Mesenteric fat pad (tissue), 1 donor: ENCODE measurements around the gene RHOB. TPM values are rescaled to one million over a fixed set of nuclear protein-coding genes. Genes with fewer than 3 reads are reported as not detected.
A peak's percentile ranks its signal among the peaks of the same experiment; 100 is the strongest.

Source experiments
- DNase-seq: peaks from one replicate; pipeline ENCODE4 v3.0.0-alpha.2; 2020; ENCODE audit warnings: low spot score
- total RNA-seq: library from RNA; stranded (reverse); fragmentation: NEBNext Ultra II Directional; extraction: Animal tissue kit (Norgen Biotek cat#: 25700); gene quantifications from one replicate; pipeline ENCODE4 v1.2.1, GENCODE V29; 2021
- donor health status: DM: yes; HTN: yes; CAD: no.

RHOB gene
- total RNA-seq, 1 donor from 2014 or later, result 677 TPM

GRCh38 chr2:20472569-20472968 lies 25.7 kb downstream of the RHOB start:
- DNase-seq, result no peak

GRCh38 chr2:20473128-20473527 lies 26.3 kb downstream of the RHOB start:
- no peak for DNase-seq

DNA sequence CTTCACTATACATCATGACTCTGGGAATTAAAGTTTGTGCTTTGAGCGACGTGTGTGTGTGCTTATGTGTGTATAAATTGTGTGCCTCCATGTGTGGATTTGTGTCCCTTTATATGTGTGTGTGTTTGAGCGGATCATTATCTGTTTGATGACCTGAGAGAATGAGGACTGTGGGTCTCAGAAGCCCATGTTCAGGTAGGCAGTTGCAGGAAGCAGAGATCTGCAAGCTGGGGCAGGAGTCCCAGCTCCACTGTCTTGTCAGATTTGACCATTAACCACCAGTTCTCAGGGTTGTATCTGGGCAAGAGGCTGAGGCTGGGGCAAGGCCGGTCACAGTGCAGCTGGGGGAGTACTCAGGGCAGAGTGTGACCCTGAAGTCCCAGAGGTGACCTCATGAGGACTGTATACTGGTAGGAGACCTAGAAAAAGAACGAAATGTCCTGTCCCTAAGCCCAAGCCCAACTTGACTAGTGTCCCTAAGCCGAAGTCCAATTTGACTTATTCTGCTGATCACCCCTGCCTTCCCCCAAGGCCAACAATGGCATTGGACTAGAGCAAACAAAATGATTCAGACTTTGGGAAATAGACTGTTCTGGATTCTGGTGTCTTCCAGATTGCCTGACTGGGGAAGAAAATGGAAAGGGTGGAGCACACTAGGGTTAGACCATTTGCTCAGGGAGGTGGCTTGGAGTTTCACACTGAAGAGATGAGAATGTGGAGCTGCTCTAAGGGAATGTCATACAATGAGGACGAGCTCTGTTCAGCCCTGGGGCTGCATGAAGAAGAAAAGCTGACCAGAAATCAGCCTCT lies 28.1 kb downstream of the RHOB start:
- DNase-seq, result peak; percentile 69

DNA sequence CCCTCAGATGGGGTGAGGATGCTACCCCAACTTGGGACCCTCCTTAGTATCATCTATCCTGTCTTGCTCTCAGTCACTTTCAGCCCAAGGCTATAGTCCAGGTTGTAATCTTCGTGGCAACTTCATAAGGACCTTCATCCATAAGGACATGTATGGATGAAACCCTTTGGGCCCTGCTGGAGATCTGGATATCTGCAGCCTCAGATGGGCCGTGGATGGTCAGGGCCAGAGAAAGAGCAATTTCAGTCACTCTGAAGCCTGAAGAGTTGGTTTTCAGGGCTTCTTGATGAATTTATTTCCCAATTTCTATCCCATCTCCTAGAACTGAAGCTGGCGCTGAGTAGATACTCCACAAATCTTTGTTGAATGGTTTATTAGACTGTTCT lies 28.7 kb downstream of the RHOB start:
- no peak for DNase-seq

- DNase-seq, result no peak
Measured at GRCh38 chr2:20476481-20476880, 29.6 kb downstream of the RHOB start.

- peak; percentile 73 for DNase-seq
Measured at GRCh38 chr2:20476950-20477349, 30.1 kb downstream of the RHOB start.

GRCh38 chr2:20478961-20479360 lies 32.1 kb downstream of the RHOB start:
- DNase-seq, result peak; percentile 62

GRCh38 chr2:20479835-20480234 lies 33.0 kb downstream of the RHOB start:
- DNase-seq, result no peak

- DNase-seq, result no peak
Measured at GRCh38 chr2:20480913-20481312, 34.0 kb downstream of the RHOB start.

- DNase-seq, result no peak
Measured at GRCh38 chr2:20481798-20482405, 35.0 kb downstream of the RHOB start.

DNA sequence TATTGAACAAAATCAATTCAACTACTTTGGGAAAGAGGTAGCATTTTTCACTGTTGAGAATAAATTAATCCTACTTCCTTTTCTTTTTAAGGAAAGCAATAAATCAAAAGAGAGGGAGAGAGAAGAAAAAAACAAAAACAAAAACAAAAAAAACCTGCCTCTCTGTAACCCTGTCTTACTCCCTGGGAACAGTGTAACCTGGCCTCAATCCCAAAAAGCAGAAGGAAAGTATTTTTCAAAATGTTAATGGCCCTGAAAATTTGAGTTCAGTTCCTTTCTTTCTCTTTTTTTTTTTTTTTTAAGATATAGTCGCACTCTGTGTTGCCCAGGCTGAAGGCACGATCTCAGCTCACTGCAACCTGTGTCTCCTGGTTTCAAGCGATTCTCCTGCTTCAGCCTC lies 35.9 kb downstream of the RHOB start:
- DNase-seq, result no peak

GRCh38 chr2:20483194-20483895 lies 36.5 kb downstream of the RHOB start:
- no peak for DNase-seq

DNA sequence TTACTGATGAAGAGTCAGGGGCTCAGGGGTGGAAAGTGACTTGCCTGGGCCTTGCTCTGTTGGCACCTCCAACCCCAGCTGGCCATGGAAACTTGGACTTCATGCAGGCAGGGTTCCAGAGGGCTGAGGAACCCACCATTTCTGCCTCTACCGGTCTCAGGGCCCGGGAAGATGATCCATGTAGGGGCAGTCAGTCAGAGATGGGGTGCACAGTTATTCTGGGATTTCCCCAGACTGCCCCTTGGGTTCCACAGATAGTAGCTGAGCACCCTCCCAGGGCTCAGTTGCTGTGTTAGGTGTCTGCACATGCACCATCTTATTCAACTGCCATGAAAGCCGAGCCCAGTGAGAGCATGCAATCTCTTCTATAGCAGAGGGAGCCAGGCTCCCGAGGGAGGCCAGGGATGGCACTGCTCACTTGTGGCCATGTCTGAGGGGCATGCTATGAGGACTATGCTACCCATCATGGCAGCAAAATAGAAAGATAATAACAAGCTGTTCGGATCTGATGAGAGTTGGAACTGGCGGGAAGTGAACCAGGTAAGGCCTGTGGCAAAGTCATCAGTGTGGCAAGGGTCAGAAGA lies 37.3 kb downstream of the RHOB start:
- no peak for DNase-seq

DNA sequence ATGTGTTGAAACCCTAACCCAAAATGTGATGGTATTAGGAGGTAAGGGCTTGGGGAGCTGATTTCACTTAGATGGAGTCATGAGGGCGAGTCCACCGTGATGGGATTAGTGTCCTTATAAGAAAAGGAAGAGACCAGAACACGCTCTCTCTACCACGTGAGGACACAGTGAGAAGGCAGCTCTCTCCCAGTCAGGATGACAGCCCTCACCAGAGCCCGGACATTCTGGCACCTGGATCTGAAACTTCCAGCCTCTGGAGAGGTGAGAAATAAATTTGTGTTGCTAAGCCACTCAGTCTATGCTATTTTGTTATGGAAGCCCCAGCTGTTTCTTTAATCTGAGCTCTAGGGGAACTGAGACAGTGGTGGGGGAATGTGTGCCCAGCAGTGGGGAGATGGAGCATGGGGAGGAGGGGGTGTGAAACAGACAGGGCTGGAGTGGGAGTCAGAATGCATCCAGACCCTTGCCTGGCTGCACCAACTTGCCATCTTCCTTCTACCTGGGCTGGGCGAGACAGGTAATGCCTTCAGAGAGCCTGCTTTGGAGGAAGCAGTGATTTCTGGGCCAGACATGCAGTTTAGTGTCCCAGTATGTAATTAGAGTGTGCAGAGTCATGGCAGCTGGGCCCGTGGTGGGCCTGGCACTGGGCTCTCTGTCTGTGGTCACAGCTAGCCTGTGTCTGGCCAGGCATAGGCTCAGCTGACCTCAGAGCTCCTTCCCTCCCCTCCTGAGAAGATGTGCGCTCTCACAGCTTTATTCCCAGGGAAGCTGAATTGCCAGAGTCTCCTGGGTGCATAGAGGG lies 38.1 kb downstream of the RHOB start:
- no peak for DNase-seq

GRCh38 chr2:20485612-20486388 lies 38.9 kb downstream of the RHOB start:
- no peak for DNase-seq

- DNase-seq, result no peak
Measured at GRCh38 chr2:20486571-20486970, 39.7 kb downstream of the RHOB start.

- DNase-seq, result no peak
Measured at GRCh38 chr2:20487030-20487391, 40.1 kb downstream of the RHOB start.

DNA sequence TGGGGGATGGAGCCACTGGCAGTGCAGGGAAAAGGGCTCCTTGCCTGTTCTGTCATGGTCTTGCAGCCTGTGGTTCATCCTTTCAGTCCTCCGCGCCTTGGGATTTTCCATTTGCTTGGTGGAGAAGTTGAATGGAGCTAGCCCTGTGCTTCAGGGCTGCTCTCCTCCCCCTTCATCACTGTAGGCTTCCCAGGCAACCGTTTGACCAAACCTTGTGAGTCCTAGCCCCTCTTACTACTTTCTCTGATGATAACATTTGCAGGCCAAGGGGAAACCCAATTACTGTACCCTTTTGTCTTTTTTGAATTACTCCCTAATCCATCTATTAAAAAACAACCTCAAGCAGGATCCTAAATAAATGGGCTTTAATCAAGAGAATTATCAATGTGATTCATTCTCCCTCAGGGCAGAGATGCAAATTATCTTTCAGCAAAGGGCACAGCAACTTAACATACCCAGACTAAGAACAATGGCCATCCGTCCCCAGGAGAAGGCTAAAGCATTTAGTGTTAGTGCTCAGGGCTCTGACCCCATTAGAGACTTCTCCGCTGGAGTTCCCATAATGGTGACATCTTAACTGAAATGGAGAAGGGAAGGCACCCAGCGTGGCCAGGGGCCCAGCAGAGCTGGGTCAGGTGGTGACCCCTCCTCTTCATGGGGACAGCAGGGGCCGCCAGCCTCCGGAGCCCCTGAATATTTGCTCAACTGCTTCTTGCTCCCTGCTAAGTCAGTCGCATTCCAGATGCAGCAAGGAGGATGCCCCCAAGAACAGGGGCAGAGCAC lies 40.7 kb downstream of the RHOB start:
- peak; percentile 77 for DNase-seq

DNA sequence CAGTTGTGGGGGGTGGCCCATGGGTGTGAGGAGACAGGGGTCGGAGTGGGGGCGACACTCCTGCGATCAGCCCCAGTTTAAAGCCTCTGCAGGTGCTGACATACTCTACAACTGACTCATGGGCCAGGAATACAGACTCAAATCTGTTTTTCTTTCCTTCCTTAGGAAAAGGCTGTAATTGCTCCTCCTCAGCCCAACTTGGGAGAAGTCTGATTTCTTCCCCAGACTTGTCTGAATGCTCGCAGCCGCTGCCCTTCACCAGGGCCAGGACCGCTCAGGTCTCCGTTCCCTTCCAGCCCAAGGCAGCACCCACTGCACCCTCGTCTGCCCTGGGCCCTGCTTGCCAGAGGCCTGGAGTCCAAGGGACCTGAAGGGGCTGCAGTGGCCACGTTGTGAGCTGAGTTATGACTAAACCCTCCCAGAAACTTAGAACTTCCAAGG lies 41.3 kb downstream of the RHOB start:
- peak; percentile 82 for DNase-seq

DNA sequence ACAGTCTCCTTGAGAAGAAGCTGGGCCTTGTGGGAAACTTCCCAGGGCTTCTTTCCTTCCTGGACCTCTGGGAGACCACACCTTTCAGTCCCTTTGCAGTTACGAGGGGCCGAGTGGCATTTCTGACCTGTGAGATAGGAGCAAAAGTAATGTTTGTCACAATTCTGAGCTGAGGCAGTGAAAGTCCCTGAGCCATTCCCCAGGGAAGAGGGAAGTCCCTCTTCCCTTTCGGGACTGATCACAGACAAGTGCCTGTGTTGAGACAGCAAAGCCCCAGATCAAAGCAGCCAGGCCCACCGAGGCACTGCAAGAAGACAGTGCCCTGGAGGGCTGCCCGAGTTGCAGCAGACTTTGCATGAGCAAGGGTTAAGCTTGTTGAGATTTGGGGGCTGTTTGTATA lies 41.9 kb downstream of the RHOB start:
- peak; percentile 77 for DNase-seq
